HG03565 (cell line): ENCODE measurements around the gene GPR89B.
"Not testable (repeated sequence)": the region's sequence is repeated elsewhere in the genome, so short reads cannot be mapped to it uniquely, and the experiment has no call there.

Experiments
- ATAC-seq: cut with Tn5 transposase; IDR thresholded peaks from one replicate; pipeline ENCODE4 v1.9.1; 2021; ENCODE audit warnings: mild to moderate bottlenecking, moderate library complexity; ENCODE audit not compliant: unreplicated experiment

GPR89B gene

GRCh38 chr1:147935296-147935695 is 7.1 kb downstream of the GPR89B start:
- ATAC-seq: not testable (repeated sequence)

GRCh38 chr1:147940456-147940855 is 12.2 kb downstream of the GPR89B start:
- ATAC-seq: not testable (repeated sequence)

GRCh38 chr1:147942563-147942962 is 14.3 kb downstream of the GPR89B start:
- ATAC-seq: not testable (repeated sequence)

- not testable (repeated sequence) for ATAC-seq
These were observed 21.3 kb downstream of the GPR89B start for GRCh38 chr1:147949517-147949916.

- ATAC-seq: not testable (repeated sequence)
These were observed 30.7 kb downstream of the GPR89B start for GRCh38 chr1:147958906-147959305.

- ATAC-seq: not testable (repeated sequence)
These were observed 31.5 kb downstream of the GPR89B start for GRCh38 chr1:147959680-147960079.

GRCh38 chr1:147964575-147964974 is 36.4 kb downstream of the GPR89B start:
- ATAC-seq: not testable (repeated sequence)

- not testable (repeated sequence) for ATAC-seq
These were observed 38.4 kb downstream of the GPR89B start for GRCh38 chr1:147966657-147967056.

GRCh38 chr1:147978896-147979651 is 50.9 kb downstream of the GPR89B start:
- not testable (repeated sequence) for ATAC-seq

- not testable (repeated sequence) for ATAC-seq
These were observed 57.2 kb downstream of the GPR89B start for GRCh38 chr1:147985374-147985773.

GRCh38 chr1:147987893-147988292 is 59.7 kb downstream of the GPR89B start:
- not testable (repeated sequence) for ATAC-seq

GRCh38 chr1:147992916-147993315 is 64.7 kb downstream of the GPR89B start:
- not testable (repeated sequence) for ATAC-seq

- ATAC-seq: not testable (repeated sequence)
These were observed 65.2 kb downstream of the GPR89B start for GRCh38 chr1:147993400-147993799.

GRCh38 chr1:147993825-147994615 is 65.8 kb downstream of the GPR89B start:
- ATAC-seq: not testable (repeated sequence)

- not testable (repeated sequence) for ATAC-seq
These were observed 67.9 kb downstream of the GPR89B start for GRCh38 chr1:147996088-147996487.

GRCh38 chr1:148007724-148008123 is 79.5 kb downstream of the GPR89B start:
- ATAC-seq: not testable (repeated sequence)

- ATAC-seq: no peak
These were observed 82.3 kb downstream of the GPR89B start for GRCh38 chr1:148010527-148010926.

GRCh38 chr1:148013177-148014144 is 85.2 kb downstream of the GPR89B start:
- ATAC-seq: not testable (repeated sequence)

- ATAC-seq: not testable (repeated sequence)
These were observed 86.3 kb downstream of the GPR89B start for GRCh38 chr1:148014289-148015200.

GRCh38 chr1:148024918-148025317 is 96.7 kb downstream of the GPR89B start:
- not testable (repeated sequence) for ATAC-seq
